GM12875 (cell line): ENCODE data around the gene AP1M2.

ENCODE experiments used
- H3K4me3 ChIP-seq: one replicate; pipeline ENCODE4 v1.5.1; 2011; ENCODE audit warnings: low read depth, low read length, control low read depth
- TF ChIP-seq, protein P1 (sequence below): IDR thresholded peaks from 2 replicates; pipeline ENCODE4 v1.5.1; 2011; ENCODE audit warnings: low read depth, mild to moderate bottlenecking, control low read depth, inconsistent platforms, low read length, moderate library complexity, borderline replicate concordance; ENCODE audit not compliant: insufficient read depth

Gene AP1M2

DNA sequence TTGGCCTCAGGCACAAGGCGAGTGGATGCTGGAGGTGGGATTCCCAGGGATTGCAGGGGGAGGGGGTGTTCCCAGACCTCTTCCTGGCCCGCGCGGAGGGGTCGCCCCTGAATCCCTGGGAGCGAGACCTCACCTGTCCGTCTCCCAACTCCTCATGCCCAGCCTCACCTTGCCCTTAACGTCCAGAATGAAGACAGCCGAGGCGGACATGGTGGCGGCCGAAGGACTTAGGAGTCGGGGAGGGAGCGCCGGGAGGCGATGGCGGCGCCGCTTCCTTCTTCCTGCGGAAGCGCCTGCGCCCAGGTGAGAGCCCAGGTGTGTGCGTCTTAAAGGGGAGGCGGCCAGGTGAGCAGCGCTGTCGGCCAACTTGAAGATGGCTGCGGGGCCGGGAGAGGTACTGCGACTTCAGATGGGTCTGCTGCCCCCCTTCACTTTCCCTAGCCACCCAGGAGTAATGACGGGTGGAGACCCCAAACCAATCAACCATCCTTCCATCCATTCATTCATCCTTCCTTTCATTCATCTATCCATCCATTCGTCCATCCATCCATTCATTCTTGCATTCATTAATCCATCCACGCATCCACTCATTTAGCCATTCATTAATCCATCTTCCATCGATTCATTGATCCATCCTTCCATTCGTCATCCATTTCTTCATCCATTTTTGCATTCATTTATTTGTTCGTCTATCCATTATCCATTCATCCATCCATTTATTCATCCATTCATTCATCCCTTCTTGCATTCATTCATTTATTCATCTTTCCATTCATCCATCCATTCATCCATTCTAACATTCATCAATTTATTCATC lies at the start of gene AP1M2:
Gene AP1M2 (minus strand): TSS at position 291 of the 817 bp plus-strand sequence. CDS start 81 bp downstream, at position 210.
- TF ChIP-seq, protein P1, sequence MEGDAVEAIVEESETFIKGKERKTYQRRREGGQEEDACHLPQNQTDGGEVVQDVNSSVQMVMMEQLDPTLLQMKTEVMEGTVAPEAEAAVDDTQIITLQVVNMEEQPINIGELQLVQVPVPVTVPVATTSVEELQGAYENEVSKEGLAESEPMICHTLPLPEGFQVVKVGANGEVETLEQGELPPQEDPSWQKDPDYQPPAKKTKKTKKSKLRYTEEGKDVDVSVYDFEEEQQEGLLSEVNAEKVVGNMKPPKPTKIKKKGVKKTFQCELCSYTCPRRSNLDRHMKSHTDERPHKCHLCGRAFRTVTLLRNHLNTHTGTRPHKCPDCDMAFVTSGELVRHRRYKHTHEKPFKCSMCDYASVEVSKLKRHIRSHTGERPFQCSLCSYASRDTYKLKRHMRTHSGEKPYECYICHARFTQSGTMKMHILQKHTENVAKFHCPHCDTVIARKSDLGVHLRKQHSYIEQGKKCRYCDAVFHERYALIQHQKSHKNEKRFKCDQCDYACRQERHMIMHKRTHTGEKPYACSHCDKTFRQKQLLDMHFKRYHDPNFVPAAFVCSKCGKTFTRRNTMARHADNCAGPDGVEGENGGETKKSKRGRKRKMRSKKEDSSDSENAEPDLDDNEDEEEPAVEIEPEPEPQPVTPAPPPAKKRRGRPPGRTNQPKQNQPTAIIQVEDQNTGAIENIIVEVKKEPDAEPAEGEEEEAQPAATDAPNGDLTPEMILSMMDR: no peak
- H3K4me3 ChIP-seq: no peak within 1 kb of the TSS

DNA sequence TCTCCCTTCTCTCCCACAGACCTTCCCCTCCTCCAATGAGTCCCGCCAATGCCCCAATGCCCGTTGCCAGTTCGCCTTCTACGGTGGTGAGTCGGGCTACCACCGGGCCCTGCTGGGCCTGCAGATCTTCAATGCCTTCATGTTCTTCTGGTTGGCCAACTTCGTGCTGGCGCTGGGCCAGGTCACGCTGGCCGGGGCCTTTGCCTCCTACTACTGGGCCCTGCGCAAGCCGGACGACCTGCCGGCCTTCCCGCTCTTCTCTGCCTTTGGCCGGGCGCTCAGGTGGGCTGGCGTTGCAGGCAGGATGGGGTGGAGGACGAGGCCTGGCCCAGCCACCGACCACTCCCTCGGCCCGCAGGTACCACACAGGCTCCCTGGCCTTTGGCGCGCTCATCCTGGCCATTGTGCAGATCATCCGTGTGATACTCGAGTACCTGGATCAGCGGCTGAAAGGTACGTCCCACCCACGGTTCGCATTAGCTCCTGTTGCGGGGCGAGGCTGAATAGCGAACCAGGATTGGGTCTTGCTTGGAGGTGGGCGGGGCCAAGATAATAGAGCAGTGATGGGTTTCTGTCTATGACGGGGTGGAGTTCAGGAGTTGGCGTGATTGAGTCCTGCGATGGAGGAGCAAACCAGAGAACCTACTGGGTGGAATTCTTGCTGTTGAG lies 49.3 kb upstream of the AP1M2 start:
- TF ChIP-seq, protein P1: no peak
- H3K4me3 ChIP-seq: no peak overlapping the region

DNA sequence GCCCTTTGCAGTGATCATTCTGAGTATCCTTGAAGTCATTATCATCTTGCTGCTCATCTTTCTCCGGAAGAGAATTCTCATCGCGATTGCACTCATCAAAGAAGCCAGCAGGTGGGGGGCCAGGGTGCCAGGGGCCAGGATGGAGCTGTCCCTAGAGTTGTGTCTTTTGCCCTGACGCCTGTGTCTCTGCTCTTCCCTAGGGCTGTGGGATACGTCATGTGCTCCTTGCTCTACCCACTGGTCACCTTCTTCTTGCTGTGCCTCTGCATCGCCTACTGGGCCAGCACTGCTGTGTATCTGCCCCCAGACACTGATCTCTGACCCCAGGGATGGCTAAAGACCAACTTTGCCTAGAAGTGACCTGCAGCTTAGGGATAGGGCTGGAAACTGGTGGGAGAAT lies 47.9 kb upstream of the AP1M2 start:
- TF ChIP-seq, protein P1: no peak
- no peak overlapping the region for H3K4me3 ChIP-seq

DNA sequence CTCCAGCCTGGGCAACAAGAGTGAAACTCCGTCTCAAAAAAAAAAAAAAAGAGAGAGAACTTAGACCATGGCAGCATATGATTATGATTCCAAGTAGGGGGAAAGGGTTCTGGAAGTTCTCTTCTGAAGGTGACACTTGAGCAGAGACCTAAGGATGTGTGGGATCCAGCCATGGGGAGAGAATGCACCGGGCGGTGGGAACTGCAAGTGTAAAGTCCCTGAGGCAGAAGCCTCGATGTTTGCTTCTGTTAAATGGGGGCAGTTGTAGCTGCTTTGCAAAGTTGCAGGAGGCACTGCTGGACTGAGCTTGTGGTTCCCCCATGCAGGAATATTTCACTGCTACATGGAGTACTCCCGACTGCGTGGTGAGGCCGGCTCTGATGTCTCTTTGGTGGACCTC lies 47.3 kb upstream of the AP1M2 start:
- H3K4me3 ChIP-seq: no peak overlapping the region
- TF ChIP-seq, protein P1: no peak

DNA sequence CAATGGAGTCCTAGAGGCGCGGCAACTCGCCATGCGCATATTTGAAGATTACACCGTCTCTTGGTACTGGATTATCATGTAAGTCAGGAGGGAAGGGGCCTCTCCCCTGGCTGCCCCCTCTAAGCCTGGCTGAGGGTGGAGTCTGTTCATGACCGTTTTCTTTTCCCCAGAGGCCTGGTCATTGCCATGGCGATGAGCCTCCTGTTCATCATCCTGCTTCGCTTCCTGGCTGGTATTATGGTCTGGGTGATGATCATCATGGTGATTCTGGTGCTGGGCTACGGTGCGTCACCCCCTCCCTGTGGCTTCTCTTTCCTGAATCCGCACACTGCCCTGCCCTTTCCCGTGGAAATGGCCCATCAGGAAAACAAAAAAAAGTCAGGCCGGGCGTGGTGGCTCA lies 44.8 kb upstream of the AP1M2 start:
- H3K4me3 ChIP-seq: no peak overlapping the region
- TF ChIP-seq, protein P1: no peak

DNA sequence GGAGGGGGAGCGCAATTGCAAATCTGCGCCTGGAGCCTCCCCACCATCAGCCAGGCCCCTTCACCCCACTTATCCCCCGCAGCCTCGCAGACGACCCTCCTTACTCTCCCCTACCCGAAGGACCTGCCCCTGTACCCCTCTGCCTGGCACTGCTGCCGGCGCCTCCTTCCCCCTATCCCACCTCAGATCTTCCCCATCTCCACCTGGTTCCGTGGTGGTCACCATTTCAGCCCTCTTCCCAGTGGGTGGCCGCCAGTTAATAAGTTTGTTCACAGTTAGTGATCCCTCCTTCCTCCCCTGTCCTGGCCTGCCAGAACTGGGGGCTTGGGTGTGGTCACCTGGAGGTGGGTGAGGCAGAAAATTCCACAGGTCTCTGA lies 38.6 kb upstream of the AP1M2 start:
- no peak overlapping the region for H3K4me3 ChIP-seq
- TF ChIP-seq, protein P1: no peak

DNA sequence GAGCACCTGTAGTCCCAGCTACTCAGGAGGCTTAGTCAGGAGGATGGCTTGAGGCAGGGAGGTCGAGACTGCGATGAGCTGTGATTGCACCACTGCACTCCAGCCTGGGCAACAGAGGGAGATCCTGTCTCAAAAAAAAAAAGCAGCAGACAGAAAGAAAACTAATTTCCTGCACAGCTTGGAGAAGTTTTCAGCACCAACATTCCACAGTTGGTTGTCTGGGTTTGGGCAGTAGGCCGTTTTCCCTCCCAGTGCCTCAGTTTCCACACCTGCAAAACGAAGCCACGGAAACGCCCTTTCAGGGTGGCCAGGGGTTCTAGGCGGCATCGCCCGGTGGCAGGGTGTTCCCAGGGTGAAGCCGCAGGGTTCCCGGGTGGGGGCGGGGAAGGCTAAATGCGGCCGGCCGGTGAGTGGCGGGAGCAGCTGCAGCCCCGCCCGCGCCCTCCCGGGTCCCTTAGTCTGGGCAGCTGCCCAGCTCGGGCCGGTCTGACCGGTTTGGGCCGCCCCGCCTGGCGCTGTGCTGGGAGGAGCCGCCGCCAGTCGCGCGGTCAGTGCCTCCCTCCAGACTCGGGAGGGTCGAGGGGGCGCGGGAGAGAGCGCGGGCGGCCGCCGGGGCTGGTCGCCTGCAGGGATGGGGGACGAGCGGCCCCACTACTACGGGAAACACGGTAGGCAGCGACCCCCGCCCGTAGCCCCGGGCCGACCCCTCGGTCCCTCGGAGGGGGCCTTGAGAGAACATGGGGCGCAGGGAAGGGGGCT lies 38.1 kb upstream of the AP1M2 start, which contains the start of gene SLC44A2:
Gene SLC44A2 (plus strand): TSS at position 551 of the 759 bp plus-strand sequence. CDS start 81 bp downstream, at position 632.
- H3K4me3 ChIP-seq: no peak within 1 kb of the TSS
- TF ChIP-seq, protein P1: no peak
